Left lobe of liver (tissue), 2 donors: ENCODE measurements around the gene TAS2R39. TPM values are rescaled to one million over a fixed set of nuclear protein-coding genes. Genes with fewer than 3 reads are reported as not detected.
"Not testable (repeated sequence)": the region's sequence is repeated elsewhere in the genome, so short reads cannot be mapped to it uniquely, and the experiment has no call there.

Source experiments
- ATAC-seq: fragments of 200-7000 bp; cut with Tn5 transposase; one replicate; pipeline ENCODE4 v1.9.1; 2020; ENCODE audit warnings: mild to moderate bottlenecking, moderate library complexity
- DNase-seq: peaks from one replicate; pipeline ENCODE4 v3.0.0-alpha.2; 2020; ENCODE audit warnings: low spot score
- total RNA-seq: library from RNA; stranded (reverse); gene quantifications from one replicate; pipeline ENCODE4 v1.2.1, GENCODE V29; 2021
- donor health status: DM: no; HTN: no; CAD: no; lungs with moderate emphysema.
- donor health status: DM: no; HTN: yes; CAD: no.

TAS2R39 gene
- total RNA-seq: not detected

DNA sequence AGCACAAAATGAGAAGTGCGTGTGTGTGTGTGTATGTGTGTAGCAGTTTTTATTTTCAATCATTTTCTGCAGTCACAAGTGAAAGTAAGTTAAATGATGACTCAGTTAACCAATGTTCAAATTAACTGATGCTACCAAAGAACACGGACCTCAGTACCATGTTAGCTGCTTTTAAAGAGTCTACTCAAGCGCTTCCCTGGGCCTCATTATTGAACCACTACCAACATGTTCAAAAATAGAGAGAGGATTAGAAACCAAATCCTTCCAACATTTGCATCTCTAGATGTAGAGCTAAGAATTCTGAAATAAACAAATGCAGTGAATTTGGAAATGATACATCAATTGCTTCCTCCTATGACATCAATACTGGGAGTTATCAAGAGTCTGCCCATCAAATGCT lies at the start of gene TAS2R39:
Gene TAS2R39, plus strand, starts transcription at position 396 of the 400 bp plus-strand sequence. Its CDS starts 0 bp downstream, at position 396.
- DNase-seq: no peak
- ATAC-seq: no peak

DNA sequence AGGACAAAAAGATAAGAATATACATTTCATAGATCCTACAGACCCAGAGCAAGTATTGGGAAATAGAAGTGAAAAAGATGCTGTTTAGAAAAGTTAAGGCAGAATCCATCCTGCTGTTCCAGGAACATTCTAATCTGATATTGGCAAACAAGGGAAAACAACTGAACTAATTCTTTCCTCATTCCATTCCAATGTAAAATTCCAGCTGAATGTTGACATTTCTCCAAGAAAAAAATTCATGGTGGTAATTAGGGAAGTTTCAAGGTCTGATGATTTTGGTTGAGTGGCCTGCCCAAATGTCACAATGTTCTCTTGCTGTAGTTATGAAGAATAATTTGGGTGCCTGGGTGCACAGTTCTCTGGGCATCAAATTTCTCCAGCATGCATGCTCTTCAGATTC lies 36.1 kb upstream of the TAS2R39 start:
- DNase-seq (no peak), ATAC-seq (no peak)

- no peak for ATAC-seq
Measured at GRCh38 chr7:143148050-143148449, 35.2 kb upstream of the TAS2R39 start.

GRCh38 chr7:143148651-143149050 lies 34.6 kb upstream of the TAS2R39 start:
- no peak for DNase-seq
- ATAC-seq: no peak

More at GRCh38 chr7:143148050-143148449, 35.2 kb upstream of the TAS2R39 start:
- DNase-seq: no peak

DNA sequence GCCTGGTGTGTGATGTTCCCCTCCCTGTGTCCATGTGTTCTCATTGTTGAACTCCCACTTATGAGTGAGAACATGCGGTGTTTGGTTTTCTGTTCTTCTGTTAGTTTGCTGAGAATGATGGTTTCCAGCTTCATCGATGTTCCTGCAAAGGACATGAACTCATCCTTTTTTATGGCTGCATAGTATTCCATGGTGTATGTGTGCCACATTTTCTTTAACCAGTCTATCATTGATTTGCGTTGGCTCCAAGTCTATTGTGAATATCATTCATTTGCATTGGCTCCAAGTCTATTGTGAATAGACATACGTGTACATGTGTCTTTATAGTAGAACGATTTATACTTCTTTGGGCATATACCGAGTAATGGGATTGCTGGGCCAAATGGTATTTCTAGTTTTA lies 32.5 kb upstream of the TAS2R39 start:
- not testable (repeated sequence) for DNase-seq, ATAC-seq

- ATAC-seq, DNase-seq: not testable (repeated sequence)
Measured at GRCh38 chr7:143158617-143159016, 24.6 kb upstream of the TAS2R39 start.

DNA sequence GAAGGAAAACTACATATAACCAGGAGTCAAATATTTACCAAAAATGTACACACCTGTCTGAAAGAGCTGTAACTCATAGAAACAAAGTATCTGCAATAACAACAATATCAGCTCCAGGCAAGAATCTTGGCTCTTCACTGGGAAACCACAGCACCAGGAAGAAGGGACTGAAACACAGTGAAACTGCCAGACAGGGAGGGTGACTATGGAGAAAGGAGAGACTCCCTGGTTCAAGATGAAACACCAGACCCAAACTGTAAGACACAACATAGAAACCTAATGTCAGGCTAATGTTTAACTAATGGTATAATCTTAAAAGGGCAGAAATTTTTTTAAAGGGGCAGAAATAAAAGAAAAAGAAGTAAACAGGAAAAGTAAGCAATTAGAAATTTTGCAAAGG lies 11.5 kb upstream of the TAS2R39 start:
- ATAC-seq (peak; percentile 42), DNase-seq (no peak)

DNA sequence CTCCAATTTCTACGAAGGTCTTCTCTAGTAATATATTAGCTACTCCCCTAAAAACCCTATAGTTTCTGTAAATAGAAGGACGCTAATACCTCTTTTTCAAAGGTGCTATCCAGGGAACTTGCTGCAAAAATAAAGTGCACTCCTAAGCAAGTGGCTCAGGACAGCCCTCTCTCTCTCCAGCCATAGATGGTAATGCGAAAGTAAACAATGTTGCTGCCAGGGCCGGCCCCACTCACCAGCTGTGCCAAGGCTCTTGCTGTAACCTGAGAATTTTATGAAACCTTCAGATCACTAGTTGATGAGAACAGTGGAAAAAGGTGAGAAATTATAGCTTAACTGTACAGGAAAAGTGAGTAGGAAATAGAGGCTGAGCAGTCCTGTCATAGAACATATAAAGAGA lies 10.9 kb upstream of the TAS2R39 start:
- DNase-seq: peak; percentile 82
- ATAC-seq: peak; percentile 100

DNA sequence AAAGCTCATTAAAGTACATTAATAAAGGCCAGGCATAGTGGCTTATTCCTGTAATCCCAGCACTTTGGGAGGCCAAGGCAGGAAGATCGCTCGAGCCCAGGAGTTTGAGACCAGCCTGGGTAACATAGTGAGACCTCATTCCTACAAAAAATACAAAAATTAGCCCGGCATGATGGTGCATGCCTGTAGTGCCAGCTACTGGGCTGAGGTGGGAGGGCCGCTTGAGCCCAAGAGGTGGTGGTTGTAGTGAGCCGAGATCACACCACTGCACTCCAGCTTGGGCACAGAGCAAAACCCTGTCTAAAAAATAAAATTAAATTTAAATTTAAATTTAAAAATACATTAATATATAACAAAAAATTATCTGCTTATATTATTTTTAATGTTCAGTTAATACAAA lies 7.1 kb upstream of the TAS2R39 start:
- ATAC-seq: no peak
- no peak for DNase-seq

DNA sequence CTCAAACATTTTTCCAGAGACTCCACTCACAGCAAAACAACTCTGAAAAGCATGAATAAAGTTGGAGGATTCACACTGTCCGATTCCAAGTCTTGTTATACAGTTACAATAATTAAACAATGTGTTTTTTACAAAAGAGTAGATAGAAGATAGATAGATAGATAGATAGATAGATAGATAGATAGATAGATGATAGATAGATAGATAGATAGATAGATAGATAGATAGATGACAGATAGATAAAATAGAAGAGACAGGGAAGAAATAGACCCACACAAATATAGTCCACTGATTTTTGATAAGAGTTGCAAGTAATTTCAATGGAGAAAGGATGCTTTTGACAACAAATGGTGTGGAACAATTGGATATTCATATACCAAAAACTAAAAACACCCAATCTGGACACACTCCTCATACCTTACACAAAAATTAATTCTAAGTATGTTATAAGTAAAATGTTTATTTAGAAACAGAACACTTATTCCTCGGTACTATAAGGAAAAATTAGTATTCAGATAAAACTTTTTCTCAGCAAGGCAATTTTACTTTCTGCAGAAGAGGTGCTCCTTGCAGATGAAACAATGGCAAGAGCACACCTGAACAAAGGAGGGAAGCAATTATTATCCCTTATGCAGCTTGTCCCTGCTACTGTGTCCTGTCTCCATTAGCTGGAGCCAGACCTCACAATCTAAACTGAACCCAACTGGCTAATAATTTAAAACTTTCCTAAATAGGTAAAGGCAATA lies 5.7 kb upstream of the TAS2R39 start:
- ATAC-seq (no peak), DNase-seq (no peak)

DNA sequence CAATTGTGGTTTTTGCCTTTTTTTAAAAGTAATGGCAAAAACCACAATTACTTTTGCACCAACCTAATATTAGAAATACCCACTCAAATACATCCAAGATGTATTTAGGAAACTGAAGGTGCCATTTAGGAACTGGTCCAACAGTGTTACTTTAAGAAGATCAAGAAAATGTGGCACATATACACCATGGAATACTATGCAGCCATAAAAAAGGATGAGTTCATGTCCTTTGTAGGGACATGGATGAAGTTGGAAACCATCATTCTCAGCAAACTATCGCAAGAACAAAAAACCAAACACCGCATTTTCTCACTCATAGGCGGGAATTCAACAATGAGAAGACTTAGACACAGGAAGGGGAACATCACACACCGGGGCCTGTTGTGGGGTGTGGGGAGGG lies 2.4 kb upstream of the TAS2R39 start:
- not testable (repeated sequence) for DNase-seq, ATAC-seq

DNA sequence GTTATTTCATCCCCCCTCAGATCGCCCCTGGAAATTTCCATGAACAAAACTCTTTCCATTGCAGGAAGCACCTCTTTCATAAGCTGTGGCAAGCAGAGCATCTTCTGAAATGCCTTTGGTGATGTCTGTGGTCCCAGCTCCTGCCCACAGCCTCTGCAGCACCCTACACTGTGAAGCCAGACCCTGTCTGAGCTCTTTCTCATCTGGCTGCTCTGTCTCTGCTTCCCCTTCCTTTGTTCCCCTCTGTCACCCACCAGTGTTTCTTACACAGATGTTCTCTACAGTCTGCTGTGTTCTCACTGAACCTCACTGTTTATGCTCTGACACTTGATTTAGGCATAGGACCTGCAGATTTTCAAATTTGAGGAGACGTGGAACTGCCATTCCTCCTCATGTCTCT lies 1.9 kb upstream of the TAS2R39 start:
- DNase-seq: no peak
- ATAC-seq: no peak

DNA sequence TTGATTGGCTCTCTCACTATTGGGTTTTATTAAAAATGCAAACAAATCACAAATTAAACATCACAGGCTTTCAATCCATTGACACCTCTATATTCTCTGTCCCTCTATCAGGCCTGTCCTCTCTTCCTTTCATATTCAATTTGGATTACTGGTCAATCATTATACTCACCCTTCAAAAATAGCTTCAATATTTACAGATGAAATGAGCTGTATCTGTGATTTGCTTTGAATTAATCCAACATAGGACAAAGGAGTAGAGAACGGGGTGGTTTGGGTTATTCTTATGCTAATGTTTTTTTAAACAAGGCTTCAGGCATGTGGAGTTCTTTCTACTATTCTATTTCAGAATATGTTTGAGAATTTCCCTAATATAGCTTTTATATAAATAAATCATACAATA lies 2.3 kb downstream of the TAS2R39 start:
- no peak for DNase-seq
- no peak for ATAC-seq

GRCh38 chr7:143188994-143189393 lies 5.8 kb downstream of the TAS2R39 start:
- DNase-seq (no peak), ATAC-seq (no peak)

- DNase-seq (no peak), ATAC-seq (no peak)
Measured at GRCh38 chr7:143193880-143194279, 10.7 kb downstream of the TAS2R39 start.

DNA sequence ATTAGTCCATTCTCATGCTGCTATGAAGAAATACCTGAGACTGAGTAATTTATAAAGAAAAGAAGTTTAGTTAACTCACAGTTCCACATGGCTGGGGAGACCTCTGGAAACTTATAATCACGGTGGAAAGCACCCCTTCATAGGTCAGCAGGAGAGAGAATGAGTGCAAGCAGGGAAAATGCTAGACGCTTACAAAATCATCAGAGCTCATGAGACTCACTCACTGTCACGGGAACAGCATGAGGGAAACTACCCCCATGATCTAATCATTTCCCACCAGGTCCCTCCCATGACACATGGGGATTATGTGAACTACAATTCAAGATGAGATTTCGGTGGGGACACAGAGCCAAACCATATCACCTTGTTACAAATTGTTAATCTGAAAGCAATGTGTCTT lies 15.8 kb downstream of the TAS2R39 start:
- ATAC-seq: no peak
- DNase-seq: no peak

GRCh38 chr7:143202161-143202560 lies 18.9 kb downstream of the TAS2R39 start:
- DNase-seq: no peak
- ATAC-seq: no peak

DNA sequence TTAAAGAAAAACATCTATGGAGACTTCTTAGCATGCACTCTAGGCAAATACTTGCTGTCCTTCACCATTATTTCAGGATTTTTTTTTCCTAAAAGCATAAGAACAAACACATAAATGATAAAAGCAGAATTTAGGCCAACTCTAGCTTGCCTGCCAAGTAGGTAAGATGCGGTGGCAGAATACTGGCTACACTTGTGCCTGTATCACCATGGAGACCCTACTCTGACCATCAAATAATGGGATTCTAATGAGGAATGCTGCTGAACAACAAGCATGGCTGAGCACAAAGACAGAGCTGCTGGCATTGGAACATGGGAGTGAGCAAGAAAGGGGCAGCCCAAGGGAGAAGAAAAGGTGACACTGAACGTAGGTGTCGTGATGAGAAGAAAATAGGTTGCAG lies 20.2 kb downstream of the TAS2R39 start:
- DNase-seq: no peak
- ATAC-seq: no peak

DNA sequence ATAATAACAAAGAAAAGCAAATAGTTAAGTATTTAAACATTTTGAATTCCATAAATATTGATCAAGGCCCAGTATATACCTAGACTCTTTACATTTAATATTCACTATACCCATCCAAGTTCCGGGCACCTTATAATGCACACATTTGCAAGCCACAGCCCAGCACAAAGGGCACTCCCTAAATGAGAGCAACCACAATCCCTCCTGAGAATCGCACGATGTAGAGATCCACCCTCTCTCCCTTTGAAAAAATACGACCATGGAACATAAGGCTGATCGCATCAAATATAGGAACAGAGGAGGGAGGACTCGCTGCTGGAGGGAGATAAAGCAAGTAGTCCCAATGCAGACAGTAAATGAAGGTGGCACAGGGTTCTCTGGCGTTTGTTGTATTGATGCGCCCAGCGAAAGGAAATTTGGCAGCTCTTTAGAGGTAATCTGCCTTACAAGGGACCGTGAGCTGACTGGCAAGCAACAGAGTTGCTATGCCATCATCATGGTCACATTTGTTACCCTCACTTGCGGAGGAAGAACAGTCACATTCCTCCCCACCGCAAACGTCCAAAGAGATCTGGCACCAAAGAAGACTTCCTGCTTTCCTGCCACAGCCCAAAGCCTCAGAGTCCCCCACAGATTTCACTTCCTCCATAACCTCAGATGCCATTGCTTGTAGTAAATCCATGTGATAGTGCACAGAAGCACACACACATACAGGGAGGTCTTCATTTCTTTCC lies 22.5 kb downstream of the TAS2R39 start:
- ATAC-seq (peak; percentile 33), DNase-seq (no peak)

DNA sequence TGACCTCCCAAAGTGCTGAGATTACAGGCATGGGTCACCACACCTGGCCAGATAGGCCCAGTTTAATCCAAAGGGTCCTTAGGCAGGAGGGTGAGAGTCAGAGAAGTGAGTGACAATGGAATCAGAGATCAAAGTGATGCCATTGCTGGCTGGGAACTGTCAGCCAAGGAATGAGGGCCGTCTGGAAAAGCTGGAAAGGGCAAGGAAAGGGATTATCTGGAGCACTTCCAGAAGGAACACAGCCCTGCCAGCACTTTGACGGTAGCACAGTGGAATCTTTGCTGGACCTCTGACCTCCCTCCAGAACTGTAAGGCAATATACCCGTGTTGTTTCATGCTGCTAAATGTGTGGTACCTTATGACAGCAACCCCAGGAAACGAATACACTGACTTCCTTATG lies 27.3 kb downstream of the TAS2R39 start:
- no peak for ATAC-seq
- no peak for DNase-seq

DNA sequence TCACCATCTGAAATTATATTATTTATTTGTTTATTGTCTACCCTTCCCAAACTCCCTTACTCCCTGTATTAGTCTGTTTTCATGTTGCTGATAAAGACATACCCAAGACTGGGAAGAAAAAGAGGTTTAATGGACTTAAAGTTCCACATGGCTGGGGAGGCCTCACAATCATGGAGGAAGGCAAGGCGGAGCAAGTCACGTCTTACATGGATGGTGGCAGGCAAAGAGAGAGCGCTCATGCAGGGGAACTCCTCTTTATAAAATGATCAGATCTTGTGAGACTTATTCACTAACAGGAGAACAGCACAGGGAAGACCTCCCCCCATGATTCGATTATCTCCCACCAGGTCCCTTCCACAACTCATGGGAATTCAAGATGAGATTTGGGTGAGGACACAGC lies 30.3 kb downstream of the TAS2R39 start:
- DNase-seq, ATAC-seq: not testable (repeated sequence)
